T-helper 2 cell (primary cell): ENCODE results near the gene TRPM8.

Source experiments
- DNase-seq, 5 experiments: peaks; one replicate each; pipeline versions ENCODE4 v3.0.0 to v3.0.0-alpha.2; 2012 to 2022

The TRPM8 gene

GRCh38 chr2:234002281-234002680 is 85.1 kb downstream of the TRPM8 start:
- DNase-seq = no peak

GRCh38 chr2:234003972-234004617 is 86.9 kb downstream of the TRPM8 start:
- peak in 1 of 5 experiments; percentile 19 for DNase-seq

DNA sequence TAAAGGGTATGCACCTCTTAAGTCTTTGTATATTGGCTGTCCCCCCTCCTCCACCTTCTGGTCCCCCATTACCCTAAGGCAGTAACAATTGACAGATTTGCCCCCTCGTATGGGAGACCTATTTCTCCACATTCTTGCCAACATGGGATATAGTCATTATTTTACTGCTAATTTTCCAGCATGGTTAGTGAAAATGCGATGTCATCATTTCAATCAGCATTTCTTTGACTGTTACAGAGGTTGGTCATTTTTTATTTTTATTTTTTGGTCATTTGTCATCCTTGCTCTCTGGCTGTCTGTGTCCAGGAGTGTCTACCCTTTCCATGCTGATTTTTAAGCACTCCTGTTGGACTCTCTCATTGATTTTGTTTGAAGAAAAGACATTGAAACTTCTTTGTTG is 88.0 kb downstream of the TRPM8 start:
- no peak for DNase-seq

DNA sequence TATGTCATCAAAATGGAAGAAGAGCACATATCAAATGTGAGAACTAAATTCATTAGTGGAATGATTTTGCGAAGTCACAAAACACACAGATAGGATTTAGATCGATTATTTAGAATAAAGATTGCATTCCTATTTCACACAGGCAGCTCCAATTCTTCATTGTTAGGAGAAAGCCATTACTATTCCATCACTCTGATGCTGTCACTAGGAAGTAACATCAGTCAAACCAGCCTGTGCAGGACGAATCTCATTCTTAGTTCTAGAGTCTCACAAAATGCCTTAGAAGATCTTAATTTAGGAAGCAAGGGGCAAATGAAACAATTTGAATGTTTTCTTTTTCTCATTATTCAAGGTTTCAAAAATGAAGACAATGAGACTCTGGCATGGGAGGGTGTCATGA is 89.3 kb downstream of the TRPM8 start:
- DNase-seq = no peak

GRCh38 chr2:234014427-234014826 is 97.3 kb downstream of the TRPM8 start:
- DNase-seq = no peak

- no peak for DNase-seq
These were observed 98.7 kb downstream of the TRPM8 start for GRCh38 chr2:234015861-234016260.

DNA sequence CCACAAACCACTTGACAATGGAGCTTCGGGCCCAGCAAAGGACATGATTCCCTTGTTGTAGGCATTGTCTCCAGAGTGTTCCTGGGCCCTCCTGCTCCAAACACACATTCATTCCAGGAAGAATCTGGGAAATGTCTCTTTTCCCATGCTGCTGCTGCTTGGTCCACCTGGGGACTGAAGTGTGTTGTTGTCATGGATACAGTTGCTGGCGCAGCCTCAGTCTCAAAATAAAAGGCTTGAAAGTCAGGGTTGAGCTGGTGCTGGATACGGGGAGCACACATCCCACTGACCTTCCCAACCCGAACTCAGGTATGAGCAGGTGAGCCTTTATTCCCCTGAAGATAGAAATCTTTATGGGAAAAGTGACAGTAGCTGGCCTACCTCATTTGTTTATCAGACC is 102.7 kb downstream of the TRPM8 start:
- DNase-seq = no peak

GRCh38 chr2:234020332-234020731 is 103.2 kb downstream of the TRPM8 start:
- DNase-seq = no peak

DNA sequence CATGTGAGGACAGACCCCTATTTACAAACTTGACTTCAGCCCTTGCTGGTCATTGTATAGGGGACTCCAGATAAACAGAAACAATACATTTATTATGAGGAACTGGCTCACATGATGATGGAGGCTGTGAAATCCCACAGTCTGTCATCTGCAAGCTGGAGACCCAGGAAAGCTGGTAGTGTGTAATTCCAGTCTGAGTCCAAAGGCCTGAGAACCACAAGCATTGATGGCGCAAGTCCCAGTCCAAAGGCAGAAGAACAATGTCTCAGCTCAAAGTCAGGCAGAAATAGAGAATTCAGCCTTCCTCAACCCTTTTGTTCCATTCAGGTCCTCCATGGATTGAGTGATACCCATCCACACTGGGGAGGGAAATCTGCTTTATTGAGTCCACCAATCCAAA is 105.3 kb downstream of the TRPM8 start:
- DNase-seq = no peak

DNA sequence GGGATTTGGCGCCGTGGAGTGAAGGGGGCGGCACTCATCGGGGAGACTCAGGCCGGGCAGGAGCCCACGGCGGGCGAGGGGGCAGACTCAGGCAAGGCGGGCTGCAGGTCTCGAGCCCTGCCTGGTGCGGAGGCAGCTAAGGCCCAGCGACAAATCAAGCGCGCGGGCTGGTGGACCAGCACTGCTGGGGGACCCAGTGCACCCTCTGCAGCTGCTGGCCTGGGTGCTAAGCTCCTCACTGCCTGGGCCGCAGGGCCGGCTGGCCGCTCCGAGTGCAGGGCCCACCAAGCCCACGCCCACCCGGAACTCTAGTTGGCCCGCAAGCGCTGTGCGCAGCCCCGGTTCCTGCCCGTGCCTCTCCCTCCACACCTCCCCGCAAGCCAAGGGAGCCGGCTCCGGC is 107.1 kb downstream of the TRPM8 start:
- DNase-seq = no peak

DNA sequence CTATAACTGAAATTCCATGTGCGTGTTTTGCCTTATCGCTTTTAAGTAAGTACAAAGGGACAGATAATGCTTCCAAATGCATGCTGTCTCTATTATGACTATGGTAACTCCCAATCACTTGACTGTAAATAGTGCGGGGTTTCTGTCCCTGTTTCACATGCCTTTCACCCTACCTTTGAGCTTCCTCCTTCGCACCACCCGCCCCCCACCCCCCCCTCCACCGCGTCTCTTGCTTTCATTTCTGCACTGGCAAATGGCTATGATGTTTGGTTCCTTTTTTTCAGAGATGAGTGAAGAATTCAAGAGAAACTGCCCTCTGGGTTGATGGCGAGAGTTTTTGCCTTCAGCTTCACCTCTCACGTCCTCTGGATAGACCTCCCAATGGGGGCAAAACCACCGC is 108.3 kb downstream of the TRPM8 start:
- DNase-seq = peak in 2 of 5 experiments; percentile 26 to 65

DNA sequence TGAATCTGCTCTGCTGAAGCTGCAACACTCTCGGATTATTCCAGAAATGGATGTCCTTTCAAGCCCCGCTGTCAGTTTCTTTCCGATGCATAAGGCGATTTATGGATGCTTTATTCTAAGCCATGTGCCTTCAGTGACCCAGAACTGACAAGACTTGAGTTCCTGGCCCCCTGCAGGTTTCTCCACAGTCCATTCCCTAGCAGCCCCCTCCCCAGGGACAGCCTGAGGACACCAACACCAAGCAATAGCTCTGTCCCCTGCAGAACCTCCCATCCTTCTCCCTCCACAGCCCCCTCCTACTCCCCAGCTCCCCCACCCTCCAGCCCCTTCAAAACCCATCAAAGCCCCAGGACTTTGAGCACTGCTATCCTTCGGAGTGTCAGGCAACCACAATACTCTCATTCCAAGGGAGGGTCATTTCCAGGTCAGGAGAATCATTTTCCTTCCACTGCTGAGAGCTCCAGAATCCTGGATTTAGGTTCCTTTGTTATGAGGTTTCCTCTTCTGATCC is 108.8 kb downstream of the TRPM8 start:
- DNase-seq = no peak

DNA sequence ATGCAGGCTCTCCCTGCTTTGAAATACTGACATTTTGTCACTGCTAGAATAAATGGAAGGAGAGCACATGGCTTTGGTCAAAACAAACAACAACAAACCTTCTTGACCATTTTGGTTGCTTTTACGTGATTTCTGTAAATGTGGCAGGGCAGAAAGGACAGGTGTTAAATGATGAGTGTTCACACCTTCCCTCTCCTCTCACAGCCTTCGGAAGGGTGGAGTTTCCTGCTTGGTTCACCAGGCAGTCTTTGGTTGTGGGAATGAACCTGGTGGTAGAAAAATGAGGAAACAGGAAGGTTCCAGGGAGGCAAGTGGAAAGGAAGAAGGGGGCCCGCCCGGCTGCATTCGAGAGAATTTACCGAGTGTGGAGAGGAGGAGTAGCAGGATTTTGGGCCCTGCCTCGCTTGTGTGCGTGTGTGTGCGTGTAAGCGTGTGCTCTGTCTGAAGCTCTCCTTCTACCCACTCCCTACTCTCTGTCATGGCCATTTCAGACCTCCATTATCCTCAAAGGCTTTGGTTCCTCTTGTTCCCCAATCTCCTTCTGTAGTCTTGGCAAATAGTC is 109.6 kb downstream of the TRPM8 start:
- peak in 1 of 5 experiments; percentile 53 for DNase-seq

GRCh38 chr2:234027641-234028040 is 110.5 kb downstream of the TRPM8 start:
- no peak for DNase-seq

DNA sequence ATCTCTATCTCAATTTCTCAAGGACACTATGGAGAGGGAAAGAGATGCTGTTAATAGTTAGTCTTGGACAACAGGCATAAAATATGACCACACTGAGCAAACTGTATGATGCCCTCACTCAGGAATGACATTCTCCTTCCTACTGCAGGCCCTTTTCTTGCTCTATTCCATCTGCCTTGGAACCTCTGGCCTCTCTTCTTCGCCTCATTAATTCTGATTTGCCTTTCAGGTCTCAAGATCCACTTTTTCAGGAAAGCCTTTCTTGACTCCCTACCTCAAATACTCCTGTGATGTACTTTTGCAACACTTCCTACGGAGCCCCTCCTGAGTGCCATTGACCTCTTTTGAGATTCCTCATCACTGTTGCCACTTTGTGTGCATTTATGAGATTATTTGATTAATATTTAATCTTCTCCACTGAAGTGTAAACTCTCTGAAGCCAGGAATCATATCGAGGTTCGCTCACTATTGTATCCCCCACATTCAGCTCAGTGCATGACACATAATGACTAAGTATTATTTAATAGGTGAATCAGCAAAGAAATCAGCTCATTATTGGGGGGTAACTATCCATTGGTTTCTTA is 112.1 kb downstream of the TRPM8 start:
- no peak for DNase-seq

DNA sequence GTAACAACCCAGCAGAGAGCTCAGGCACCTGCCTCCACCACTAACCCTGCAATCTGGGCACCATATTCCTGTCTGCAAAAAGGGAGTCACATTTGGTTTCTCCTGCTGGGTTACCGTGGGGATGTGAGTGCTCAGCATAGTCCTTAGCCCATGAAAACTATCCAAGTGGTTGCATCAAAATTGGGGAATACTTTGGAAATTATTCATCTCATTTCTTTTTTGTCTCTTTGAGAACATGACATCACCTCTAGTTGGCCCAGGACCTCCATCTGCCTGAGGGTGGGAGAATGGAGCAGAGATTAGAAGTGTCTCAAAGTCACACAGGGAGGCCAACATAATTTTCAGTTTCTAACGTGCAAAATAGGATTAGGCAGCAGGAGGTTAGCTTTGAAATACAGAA is 114.0 kb downstream of the TRPM8 start:
- DNase-seq = no peak

DNA sequence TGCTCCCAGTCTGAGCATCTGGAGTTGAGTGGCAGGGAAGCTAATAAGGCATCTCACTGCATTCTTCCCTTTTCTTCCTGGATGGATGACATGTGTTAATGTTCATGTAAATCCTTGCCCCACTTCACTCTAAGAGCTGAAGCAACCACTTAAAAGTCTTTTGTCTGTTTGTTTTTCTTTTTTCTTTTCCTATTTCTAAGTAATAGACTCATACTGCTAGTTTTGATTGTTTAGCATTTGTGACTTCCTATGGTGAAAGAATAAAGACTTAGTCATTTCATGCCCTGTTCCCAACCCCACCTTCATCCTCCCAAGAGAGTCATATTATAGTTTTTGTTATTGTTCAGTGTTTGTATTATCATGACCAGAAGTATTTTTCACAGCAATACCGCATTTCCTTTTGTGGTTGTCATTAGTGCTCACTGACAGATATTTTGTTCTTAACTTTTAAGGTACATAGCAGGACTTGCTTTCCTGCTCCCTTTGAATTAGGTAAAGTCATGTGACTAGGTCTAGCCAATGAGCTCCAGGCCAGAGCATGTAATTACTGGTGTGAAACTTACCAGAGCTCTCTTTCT is 115.2 kb downstream of the TRPM8 start:
- peak in 3 of 5 experiments; percentile 9 to 96 (median 76) for DNase-seq

- peak in 1 of 5 experiments; percentile 39 for DNase-seq
These were observed 116.0 kb downstream of the TRPM8 start for GRCh38 chr2:234033174-234033573.

- DNase-seq = no peak
These were observed 116.7 kb downstream of the TRPM8 start for GRCh38 chr2:234033885-234034284.

- DNase-seq = no peak
These were observed 121.1 kb downstream of the TRPM8 start for GRCh38 chr2:234038076-234038802.

GRCh38 chr2:234044157-234044556 is 127.0 kb downstream of the TRPM8 start:
- DNase-seq = no peak

GRCh38 chr2:234046521-234046920 is 129.3 kb downstream of the TRPM8 start:
- no peak for DNase-seq

DNA sequence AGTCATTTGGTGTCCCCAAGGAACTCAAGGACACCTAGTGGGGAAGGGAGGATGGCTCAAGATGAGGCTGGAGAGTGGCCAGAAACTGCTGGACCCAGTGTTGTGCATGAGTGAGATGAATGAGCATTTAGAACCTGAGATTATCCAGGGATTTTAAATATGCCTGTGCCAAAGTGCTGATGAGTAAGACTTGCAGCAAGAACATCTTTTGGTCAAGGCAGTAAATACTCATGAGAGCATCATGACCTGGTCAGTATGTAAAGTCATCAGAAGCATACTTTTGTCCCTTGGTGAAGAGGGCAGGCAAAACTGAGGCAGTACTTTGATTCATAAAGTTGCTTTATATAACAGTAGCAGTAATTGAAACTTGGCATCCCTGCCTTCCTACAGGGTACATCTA is 130.2 kb downstream of the TRPM8 start:
- no peak for DNase-seq
